Ecto neural progenitor cell (in vitro differentiated cells): Measurements from ENCODE around the gene PON1.

ENCODE experiments used
- DNase-seq: peaks from one replicate; pipeline ENCODE4 v3.0.0-alpha.2; 2018; ENCODE audit warnings: low spot score

The PON1 gene

GRCh38 chr7:95253986-95254385, 70.3 kb downstream of the PON1 start:
- no peak for DNase-seq

- DNase-seq = no peak
Measured at GRCh38 chr7:95251966-95252365, 72.4 kb downstream of the PON1 start.

- DNase-seq = no peak
Measured at GRCh38 chr7:95250571-95250970, 73.8 kb downstream of the PON1 start.
